ENCODE data around the gene NOL3. TPM values are rescaled to one million over a fixed set of nuclear protein-coding genes. Genes with fewer than 3 reads are reported as not detected.

The NOL3 gene
- total RNA-seq, 5 donors from 2014 or later (not counting 1 experiment from before 2014, with no cell fraction given), result 2.1 to 8.0 (median 5.2) TPM

- no peak overlapping the region for H3K27ac Mint-ChIP-seq
- H3K36me3 ChIP-seq (ENCODE audit: control insufficient read depth in 2 of 2, extremely low read depth in 1 of 2, insufficient read depth in 1 of 2, low read length in 1 of 2), result no peaks in the 10 kb centered on the region
- no peak for DNase-seq
- peaks cover 3 to 60% of the 10 kb centered on the region in 2 experiments for H3K4me1 ChIP-seq (ENCODE audit: control insufficient read depth in 1 of 2, extremely low read depth in 1 of 2, insufficient read depth in 2 of 2, low read length in 2 of 2)
- POLR2A ChIA-PET, result no interaction called here
- H3K27ac ChIP-seq (ENCODE audit: low read length), result peak overlapping the region; percentile 41
- ATAC-seq (replicated peaks in 1 of 4), result peak in 2 of 4 experiments; percentile 2
- 38% methylated on average over 31 of the region's 31 CpGs for WGBS (ENCODE audit: insufficient coverage)
- no peaks in the 10 kb centered on the region for H3K9me3 Mint-ChIP-seq
- CTCF ChIA-PET, result interaction anchor here (0.5 to 2.0 kb wide), 6 partner anchors 10 to 221 kb away, joined by 3 to 7 read pairs (median 3); partner anchors contain the start of genes B3GNT9 (in 1 of the 2), FBXL8 (in 1 of the 2) and TRADD (in 1 of the 2)
- no peaks in the 10 kb centered on the region for H3K9me3 ChIP-seq
- peak overlapping the region; percentile 18 to 87 (median 79) for H3K4me3 Mint-ChIP-seq
- peaks cover 41 to 50% of the 10 kb centered on the region in 2 donors for H3K27me3 Mint-ChIP-seq
- no peaks in the 10 kb centered on the region for H3K36me3 Mint-ChIP-seq
- peaks cover 26 to 55% (median 35%) of the 10 kb centered on the region in 3 donors for H3K4me1 Mint-ChIP-seq
- peaks cover 23 to 84% of the 10 kb centered on the region in 2 experiments for H3K27me3 ChIP-seq (replicated peaks in 1 of 2; ENCODE audit: control insufficient read depth in 2 of 2, extremely low read depth in 1 of 2, insufficient read depth in 2 of 2, low read length in 1 of 2)
- peak overlapping the region; percentile 44 to 55 for H3K4me3 ChIP-seq (ENCODE audit: control insufficient read depth in 1 of 2, extremely low read depth in 1 of 2, low read length in 1 of 2)
Measured at GRCh38 chr16:67174706-67175231, 4.4 kb downstream of the NOL3 start.

- no peak overlapping the region for H3K27ac Mint-ChIP-seq
- peaks cover 27 to 36% of the 10 kb centered on the region in 2 donors for H3K27me3 Mint-ChIP-seq
- peaks cover 0 to 47% of the 10 kb centered on the region in 2 experiments for H3K4me1 ChIP-seq (ENCODE audit: control insufficient read depth in 1 of 2, extremely low read depth in 1 of 2, insufficient read depth in 2 of 2, low read length in 2 of 2)
- peak overlapping the region in 1 of 3 donors; percentile 63 for H3K4me3 Mint-ChIP-seq
- no peak overlapping the region for H3K27ac ChIP-seq (ENCODE audit: low read length)
- H3K27me3 ChIP-seq (replicated peaks in 1 of 2; ENCODE audit: control insufficient read depth in 2 of 2, extremely low read depth in 1 of 2, insufficient read depth in 2 of 2, low read length in 1 of 2), result peaks cover 17 to 73% of the 10 kb centered on the region in 2 experiments
- no peak overlapping the region for H3K4me3 ChIP-seq (ENCODE audit: control insufficient read depth in 1 of 2, extremely low read depth in 1 of 2, low read length in 1 of 2)
- peaks cover 22 to 40% (median 24%) of the 10 kb centered on the region in 3 donors for H3K4me1 Mint-ChIP-seq
- H3K9me3 ChIP-seq, result no peaks in the 10 kb centered on the region
- DNase-seq (no peak), ATAC-seq (replicated peaks in 1 of 4) (no peak)
- 93% methylated on average over 12 of the region's 12 CpGs for WGBS (ENCODE audit: insufficient coverage)
- no peaks in the 10 kb centered on the region for H3K36me3 ChIP-seq (ENCODE audit: control insufficient read depth in 2 of 2, extremely low read depth in 1 of 2, insufficient read depth in 1 of 2, low read length in 1 of 2)
- H3K36me3 Mint-ChIP-seq, result no peaks in the 10 kb centered on the region
- ChIA-PET POLR2A (interaction anchor here in 1 of 2 donors (0.7 kb wide), 1 partner anchor 14 kb away, joined by 3 read pairs; no protein-coding TSS in a partner anchor), CTCF (no interaction called here)
- H3K9me3 Mint-ChIP-seq, result no peaks in the 10 kb centered on the region
Measured at GRCh38 chr16:67176662-67177061, 6.3 kb downstream of the NOL3 start.

- Histone ChIP-seq H3K27me3 (replicated peaks in 1 of 2; ENCODE audit: control insufficient read depth in 2 of 2, extremely low read depth in 1 of 2, insufficient read depth in 2 of 2, low read length in 1 of 2) (peaks cover 17 to 59% of the 10 kb centered on the region in 2 experiments), H3K4me1 (ENCODE audit: control insufficient read depth in 1 of 2, extremely low read depth in 1 of 2, insufficient read depth in 2 of 2, low read length in 2 of 2) (peaks cover under 1 to 45% of the 10 kb centered on the region in 2 experiments), H3K4me3 (ENCODE audit: control insufficient read depth in 1 of 2, extremely low read depth in 1 of 2, low read length in 1 of 2) (peak overlapping the region; percentile 35 to 37), H3K36me3 (ENCODE audit: control insufficient read depth in 2 of 2, extremely low read depth in 1 of 2, insufficient read depth in 1 of 2, low read length in 1 of 2) (no peaks in the 10 kb centered on the region), H3K9me3 (no peaks in the 10 kb centered on the region), H3K27ac (ENCODE audit: low read length) (no peak overlapping the region)
- peak overlapping the region; percentile 63 to 67 (median 64) for H3K4me3 Mint-ChIP-seq
- peaks cover 21 to 34% (median 23%) of the 10 kb centered on the region in 3 donors for H3K4me1 Mint-ChIP-seq
- 5% methylated on average over 67 of the region's 73 CpGs for WGBS (ENCODE audit: insufficient coverage)
- H3K27me3 Mint-ChIP-seq, result peaks cover 23 to 27% of the 10 kb centered on the region in 2 donors
- H3K27ac Mint-ChIP-seq, result no peak overlapping the region
- ChIA-PET POLR2A (interaction anchor here in 1 of 2 donors (0.5 to 0.7 kb wide), 2 partner anchors 46 to 140 kb away, joined by 3 to 7 read pairs; no protein-coding TSS in a partner anchor), CTCF (interaction anchor here in 1 of 2 donors (0.6 to 1.2 kb wide), 4 partner anchors 12 to 628 kb away, joined by 3 to 7 read pairs (median 4); partner anchors contain the start of genes FBXL8, RANBP10 and TRADD)
- peak in 34 of 35 experiments; percentile 31 to 77 (median 52) for DNase-seq
- peak; percentile 44 to 73 (median 52) for ATAC-seq (replicated peaks in 1 of 4)
- H3K36me3 Mint-ChIP-seq, result no peaks in the 10 kb centered on the region
- H3K9me3 Mint-ChIP-seq, result no peaks in the 10 kb centered on the region
Measured at GRCh38 chr16:67177743-67178699, 7.7 kb downstream of the NOL3 start.

- ATAC-seq (replicated peaks in 1 of 4) (no peak), DNase-seq (no peak)
- peaks cover 12 to 25% (median 12%) of the 10 kb centered on the region in 3 donors for H3K4me1 Mint-ChIP-seq
- CTCF ChIA-PET, result interaction anchor here in 1 of 2 donors (0.5 to 0.9 kb wide), 3 partner anchors 22 to 889 kb away, joined by 3 to 4 read pairs (median 3); no protein-coding TSS in a partner anchor
- 92% methylated on average over 11 of the region's 13 CpGs for WGBS (ENCODE audit: insufficient coverage)
- H3K4me3 ChIP-seq (ENCODE audit: control insufficient read depth in 1 of 2, extremely low read depth in 1 of 2, low read length in 1 of 2), result no peak overlapping the region
- peaks cover 4 to 37% of the 10 kb centered on the region in 2 experiments for H3K4me1 ChIP-seq (ENCODE audit: control insufficient read depth in 1 of 2, extremely low read depth in 1 of 2, insufficient read depth in 2 of 2, low read length in 2 of 2)
- H3K36me3 Mint-ChIP-seq, result no peaks in the 10 kb centered on the region
- H3K36me3 ChIP-seq (ENCODE audit: control insufficient read depth in 2 of 2, extremely low read depth in 1 of 2, insufficient read depth in 1 of 2, low read length in 1 of 2), result no peaks in the 10 kb centered on the region
- POLR2A ChIA-PET, result no interaction called here
- H3K4me3 Mint-ChIP-seq, result peak overlapping the region in 1 of 3 donors; percentile 13
- H3K27ac ChIP-seq (ENCODE audit: low read length), result no peak overlapping the region
- H3K9me3 Mint-ChIP-seq, result no peaks in the 10 kb centered on the region
- H3K9me3 ChIP-seq, result no peaks in the 10 kb centered on the region
- H3K27me3 Mint-ChIP-seq, result peaks cover 14 to 18% of the 10 kb centered on the region in 2 donors
- peaks cover 13 to 46% of the 10 kb centered on the region in 2 experiments for H3K27me3 ChIP-seq (replicated peaks in 1 of 2; ENCODE audit: control insufficient read depth in 2 of 2, extremely low read depth in 1 of 2, insufficient read depth in 2 of 2, low read length in 1 of 2)
- H3K27ac Mint-ChIP-seq, result no peak overlapping the region
Measured at GRCh38 chr16:67179421-67180080, 9.2 kb downstream of the NOL3 start.

- H3K9me3 Mint-ChIP-seq, result no peaks in the 10 kb centered on the region
Measured at GRCh38 chr16:67180166-67180565, 9.8 kb downstream of the NOL3 start.

More at GRCh38 chr16:67180166-67180565, 9.8 kb downstream of the NOL3 start:
- Histone ChIP-seq H3K27me3 (replicated peaks in 1 of 2; ENCODE audit: control insufficient read depth in 2 of 2, extremely low read depth in 1 of 2, insufficient read depth in 2 of 2, low read length in 1 of 2) (peaks cover 9 to 42% of the 10 kb centered on the region in 2 experiments), H3K9me3 (no peaks in the 10 kb centered on the region), H3K4me3 (ENCODE audit: control insufficient read depth in 1 of 2, extremely low read depth in 1 of 2, low read length in 1 of 2) (no peak overlapping the region), H3K27ac (ENCODE audit: low read length) (no peak overlapping the region), H3K36me3 (ENCODE audit: control insufficient read depth in 2 of 2, extremely low read depth in 1 of 2, insufficient read depth in 1 of 2, low read length in 1 of 2) (no peaks in the 10 kb centered on the region), H3K4me1 (ENCODE audit: control insufficient read depth in 1 of 2, extremely low read depth in 1 of 2, insufficient read depth in 2 of 2, low read length in 2 of 2) (peaks cover 4 to 37% of the 10 kb centered on the region in 2 experiments)
- no peak for ATAC-seq (replicated peaks in 1 of 4)
- Mint-ChIP-seq H3K4me1 (peaks cover 17 to 29% (median 17%) of the 10 kb centered on the region in 3 donors), H3K36me3 (no peaks in the 10 kb centered on the region), H3K27me3 (peaks cover 14 to 18% of the 10 kb centered on the region in 2 donors), H3K27ac (no peak overlapping the region), H3K4me3 (no peak overlapping the region)
- DNase-seq, result no peak
- ChIA-PET POLR2A (no interaction called here), CTCF (interaction anchor here (0.6 to 0.9 kb wide), 2 partner anchors 19 to 201 kb away, joined by 3 read pairs; no protein-coding TSS in a partner anchor)
- 93% methylated on average over 15 of the region's 16 CpGs for WGBS (ENCODE audit: insufficient coverage)

Measured in T-cell (primary cell).